CD4-positive, alpha-beta T cell treated with Interleukin-15 for 1 hour (primary cell): ENCODE results near the gene BMPER.

ENCODE experiments used
- DNase-seq: peaks from one replicate; pipeline ENCODE4 v3.0.0-alpha.2; 2020

Gene BMPER

GRCh38 chr7:33905389-33906032, at the start of gene BMPER:
Gene BMPER, plus strand, starts transcription at chr7:33905539. Its CDS starts 75 bp downstream, at chr7:33905614.
- no peak for DNase-seq

GRCh38 chr7:33861947-33862346, 43.4 kb upstream of the BMPER start:
- DNase-seq, result no peak

DNA sequence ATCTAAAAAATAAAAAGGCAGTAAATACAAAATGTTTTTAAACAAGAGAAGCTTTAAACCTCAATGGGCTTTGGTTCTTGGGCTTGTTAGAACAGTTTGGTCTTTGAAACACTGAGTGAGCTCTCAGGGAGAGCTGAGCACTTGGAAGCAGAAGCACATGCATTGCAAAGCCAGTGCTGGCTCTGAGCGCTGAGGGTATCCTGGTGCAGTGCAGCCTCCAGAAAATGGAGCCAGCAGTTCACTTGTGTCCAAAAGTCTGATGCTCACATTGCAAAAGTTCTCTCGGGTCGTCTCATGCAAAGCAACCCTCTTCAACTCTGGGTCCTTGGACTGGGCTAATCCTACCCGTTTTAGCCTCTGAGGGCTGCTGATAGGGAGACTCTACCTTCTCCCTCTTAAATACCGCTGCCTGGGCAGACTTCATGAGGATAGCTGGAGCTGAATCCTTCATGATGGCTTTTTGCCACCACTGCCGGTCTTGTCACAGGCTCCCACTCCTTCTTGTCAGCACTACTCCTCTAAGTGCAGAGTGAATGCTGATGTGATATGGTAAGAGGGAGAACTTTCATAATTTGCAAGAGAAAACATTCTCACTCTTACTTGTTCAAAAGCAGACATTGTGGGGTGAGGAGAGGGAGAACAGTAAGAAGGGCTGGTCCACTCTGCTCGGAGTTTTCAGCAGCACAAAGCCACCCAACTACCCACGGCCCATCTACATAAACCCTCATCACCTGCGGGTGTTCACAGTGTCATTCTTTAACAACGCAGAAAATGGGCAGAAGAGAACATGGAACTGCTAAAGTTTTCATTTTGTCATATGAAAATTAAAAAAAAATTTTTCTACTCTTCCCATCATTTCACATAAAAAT, 42.2 kb upstream of the BMPER start:
- DNase-seq, result no peak

GRCh38 chr7:33868166-33868565, 37.2 kb upstream of the BMPER start:
- no peak for DNase-seq

GRCh38 chr7:33869176-33869575, 36.2 kb upstream of the BMPER start:
- no peak for DNase-seq

DNA sequence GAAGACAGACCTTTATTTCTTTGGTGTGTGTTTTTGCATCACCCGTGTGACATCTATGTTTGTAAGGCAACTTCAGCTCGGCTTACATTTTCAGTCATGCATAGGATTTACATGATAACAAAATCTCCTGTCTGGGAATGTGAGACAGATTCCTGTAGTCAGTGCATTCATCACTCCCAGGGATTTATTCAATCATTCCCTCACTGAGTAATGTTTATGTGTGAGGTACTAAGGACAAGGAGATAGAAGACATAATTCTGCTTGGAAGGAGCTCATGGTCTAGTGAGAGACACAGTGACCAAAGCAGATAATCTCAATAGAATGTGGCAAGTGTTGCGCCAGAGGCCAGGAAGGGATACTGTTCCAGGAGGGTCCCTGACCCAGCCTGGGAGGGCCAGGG, 35.2 kb upstream of the BMPER start:
- no peak for DNase-seq

DNA sequence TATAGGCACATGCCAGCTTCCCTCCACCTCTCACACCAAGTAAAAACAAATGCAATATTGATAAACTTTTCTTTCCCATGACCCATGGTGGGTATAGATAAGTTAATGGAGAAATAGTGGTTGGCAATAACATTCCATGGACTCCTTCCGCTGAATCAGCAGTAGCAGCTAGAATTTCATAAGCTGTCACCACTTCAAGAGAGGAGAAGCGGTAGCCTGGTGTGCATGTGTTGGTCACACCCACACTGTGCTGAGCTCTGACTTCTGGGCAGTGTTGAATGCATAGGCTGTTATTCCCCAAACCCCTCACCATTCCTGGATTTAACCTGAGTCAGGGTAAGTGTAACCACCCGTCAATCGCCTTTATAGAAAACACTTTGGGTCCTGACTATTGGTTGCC, 32.5 kb upstream of the BMPER start:
- no peak for DNase-seq

DNA sequence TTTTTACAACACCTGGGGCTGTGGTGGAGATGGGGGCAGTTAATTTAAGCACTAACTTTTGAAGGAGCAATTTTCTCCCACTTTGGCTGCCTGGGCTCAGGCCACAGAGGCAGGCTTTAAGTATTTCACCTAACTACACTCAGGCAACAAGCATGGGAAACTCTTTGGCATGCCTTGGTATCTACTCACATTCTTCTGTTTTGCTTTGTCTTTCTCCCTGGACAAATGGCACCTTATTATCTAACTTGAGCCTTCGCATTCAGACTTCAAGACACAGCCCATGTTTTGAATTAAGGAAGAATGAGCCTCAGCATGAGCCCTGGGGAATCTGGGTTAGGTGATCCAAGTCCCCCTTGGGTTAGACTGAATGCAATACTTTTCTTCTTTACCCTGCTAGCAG, 31.8 kb upstream of the BMPER start:
- DNase-seq, result no peak

GRCh38 chr7:33873981-33874750, 31.2 kb upstream of the BMPER start:
- DNase-seq, result no peak

GRCh38 chr7:33874943-33875342, 30.4 kb upstream of the BMPER start:
- no peak for DNase-seq

DNA sequence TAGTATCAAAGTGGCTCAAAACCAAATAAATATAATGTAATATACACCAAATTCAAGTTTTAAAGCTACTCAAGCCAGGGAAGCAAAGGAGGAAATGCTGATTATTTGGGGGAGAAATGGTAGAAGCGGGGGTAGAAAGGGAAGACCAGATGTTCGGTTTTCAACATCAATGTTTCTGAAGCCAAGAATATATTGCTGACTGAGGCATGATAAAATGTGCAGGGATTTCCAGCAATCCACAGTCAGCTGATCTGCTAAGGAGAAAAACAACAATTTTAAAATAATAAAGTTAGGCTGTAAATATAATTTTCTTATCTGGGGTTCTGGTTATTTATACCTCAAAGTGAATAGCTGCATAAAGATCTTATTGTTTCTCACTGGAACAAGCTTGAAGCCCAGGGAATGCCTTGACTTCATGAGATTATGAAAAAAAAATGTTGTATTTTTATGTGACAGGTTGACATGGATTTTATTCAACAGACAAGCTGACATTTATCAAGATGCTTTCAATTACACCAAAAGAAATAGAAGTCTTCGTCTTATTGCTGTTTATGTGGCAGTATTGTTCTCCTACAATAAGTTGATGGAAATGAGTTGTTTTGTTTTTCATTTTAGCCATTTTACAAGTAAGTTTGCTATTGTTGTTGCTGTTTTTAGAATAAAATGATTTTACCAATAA, 28.6 kb upstream of the BMPER start:
- no peak for DNase-seq

DNA sequence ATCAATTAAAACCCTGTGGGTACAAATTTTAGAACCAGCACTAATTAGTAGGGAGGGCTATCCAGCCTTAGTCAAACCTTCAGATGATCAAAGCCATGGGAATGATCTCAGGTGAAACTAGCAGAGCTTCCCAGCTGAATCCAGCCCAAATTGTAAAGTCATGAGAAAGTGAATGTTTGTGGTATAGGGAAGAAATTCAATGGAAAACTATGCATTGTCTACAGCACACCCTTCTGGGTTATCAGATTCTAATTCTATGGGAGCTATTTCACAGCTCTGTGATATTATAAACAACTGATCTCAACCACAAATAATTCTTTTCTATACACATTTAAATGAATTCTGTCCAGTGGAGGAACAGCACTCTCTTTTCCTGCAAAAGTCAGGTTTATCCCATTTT, 24.6 kb upstream of the BMPER start:
- no peak for DNase-seq

- no peak for DNase-seq
Measured at GRCh38 chr7:33881316-33881715, 24.0 kb upstream of the BMPER start.

DNA sequence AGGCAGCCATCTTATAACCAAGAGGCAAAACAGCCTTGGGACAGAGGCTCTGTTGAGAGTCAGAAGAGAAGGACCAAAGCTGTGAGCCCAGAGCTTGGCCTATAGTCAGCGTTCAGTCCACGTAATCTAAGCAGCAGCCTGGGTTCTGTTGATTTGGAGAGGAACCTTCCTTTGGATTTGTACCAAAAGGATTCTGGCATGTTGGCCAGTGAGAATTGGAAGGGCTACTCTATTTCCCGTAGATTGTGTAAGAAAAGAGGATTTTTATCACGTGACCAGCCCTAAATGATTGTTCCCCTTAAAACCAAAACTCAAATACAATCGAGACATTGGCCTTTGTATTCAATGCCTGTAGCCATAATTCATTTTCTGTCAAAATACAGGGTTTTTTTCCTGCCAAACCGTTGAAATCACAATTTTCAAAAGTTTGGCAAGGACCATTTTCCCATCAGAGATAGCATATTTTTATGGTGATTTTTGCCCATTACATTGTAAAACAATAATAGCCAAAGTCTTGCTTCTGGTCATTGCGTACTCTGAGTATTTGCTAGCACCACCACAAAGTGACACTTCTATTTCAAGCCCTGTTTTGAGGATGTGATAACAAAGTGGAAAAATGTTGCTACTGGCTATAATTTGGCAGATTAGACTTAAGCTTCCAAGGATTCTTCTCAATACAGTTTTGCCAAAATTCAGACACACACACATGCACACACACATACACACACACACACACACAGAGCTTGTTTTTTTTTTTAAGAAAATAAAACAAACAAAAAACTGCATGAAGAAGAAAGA, 23.1 kb upstream of the BMPER start:
- DNase-seq, result no peak

GRCh38 chr7:33882950-33883670, 22.2 kb upstream of the BMPER start:
- DNase-seq, result no peak

GRCh38 chr7:33883671-33883965, 21.7 kb upstream of the BMPER start:
- DNase-seq, result no peak

GRCh38 chr7:33885290-33886148, 19.8 kb upstream of the BMPER start:
- no peak for DNase-seq

GRCh38 chr7:33886149-33886623, 19.2 kb upstream of the BMPER start:
- DNase-seq, result no peak

GRCh38 chr7:33887266-33887975, 17.9 kb upstream of the BMPER start:
- no peak for DNase-seq

DNA sequence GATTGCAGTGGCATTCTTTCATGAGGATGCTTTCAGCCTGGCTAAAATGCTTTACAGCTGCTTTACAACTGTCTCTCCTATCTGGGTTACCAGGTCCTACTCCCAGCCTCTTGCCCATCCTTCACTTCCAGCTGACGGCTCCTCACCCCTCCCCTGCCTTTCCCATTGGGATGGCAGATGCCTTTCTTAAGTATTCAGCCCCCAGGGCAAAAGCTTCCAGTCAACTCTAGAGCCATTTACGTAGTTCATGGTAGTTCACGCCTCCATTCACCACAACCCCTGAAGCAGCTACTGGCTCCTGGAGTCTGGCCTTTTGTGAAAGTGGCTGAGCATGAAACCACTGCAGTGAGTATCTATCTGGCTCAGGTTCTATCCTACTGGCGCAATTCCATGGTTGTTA, 17.2 kb upstream of the BMPER start:
- no peak for DNase-seq
